Heart right ventricle (tissue), 16 donors: ENCODE results near the gene C9orf40. TPM values are rescaled to one million over a fixed set of nuclear protein-coding genes. Genes with fewer than 3 reads are reported as not detected.

Experiments
- ATAC-seq, 8 donors: fragments of 200-7000 bp; cut with Tn5 transposase; one replicate each; pipeline ENCODE4 v1.9.1; 2020; ENCODE audit warnings: mild to moderate bottlenecking in 8 of 8, moderate library complexity in 8 of 8, moderate number of reproducible peaks in 1 of 8
- DNase-seq, 2 donors: peaks; one replicate each; pipeline ENCODE4 v3.0.0-alpha.2; 2020
- H3K27ac ChIP-seq, 10 donors: fragments of 200-600 bp; sonication (generic) in 2 of 10; one replicate each; pipeline versions ENCODE4 v1.5.0 to v1.8.0; 2020 to 2022; ENCODE audit warnings: mild to moderate bottlenecking in 3 of 10
- H3K27me3 ChIP-seq, 7 donors: fragments of 200-600 bp; one replicate each; pipeline ENCODE4 v1.8.0; 2021 to 2022; ENCODE audit warnings: mild to moderate bottlenecking in 2 of 7
- H3K36me3 ChIP-seq, 9 donors: fragments of 200-600 bp; sonication (generic) in 1 of 9; one replicate each; pipeline versions ENCODE4 v1.5.0 to v1.8.0; 2020 to 2022; ENCODE audit warnings: mild to moderate bottlenecking in 2 of 9
- H3K4me1 ChIP-seq, 9 donors: fragments of 200-600 bp; sonication (generic) in 1 of 9; one replicate each; pipeline versions ENCODE4 v1.5.0 to v1.8.0; 2020 to 2022; ENCODE audit warnings: mild to moderate bottlenecking in 4 of 9
- H3K4me3 ChIP-seq, 10 donors: fragments of 200-600 bp; sonication (generic) in 2 of 10; one replicate each; pipeline versions ENCODE4 v1.5.0 to v1.8.0; 2020 to 2022; ENCODE audit warnings: mild to moderate bottlenecking in 7 of 10, moderate library complexity in 2 of 10
- H3K9me3 ChIP-seq, 11 donors: fragments of 200-600 bp in 10 of 11; sonication (generic) in 2 of 11; one replicate each; pipeline versions ENCODE4 v1.5.0 to v1.8.0; 2013 to 2022; ENCODE audit warnings: mild to moderate bottlenecking in 2 of 11, control low read depth in 1 of 11, moderate library complexity in 1 of 11
- WGBS, 2 donors: extraction: QIAGEN DNeasy Blood & Tissue Kit; methylation state at CpG; one replicate each; pipeline ENCODE4 v1.1.7; 2013; ENCODE audit warnings: inconsistent platforms in 1 of 2; 5-methylcytosine and 5-hydroxymethylcytosine counted together
- intact Hi-C, 10 donors: fragments of 100-400 bp; cut with DNase I; formaldehyde crosslinking; loops; one replicate each; pipeline versions ENCODE4 v1.11.1 to v1.14.2; 2022
- long read RNA-seq, 3 donors: library from polyadenylated mRNA; unstranded; transcript quantifications; one replicate each; pipeline ENCODE4 v2.0.0, GENCODE V29; 2020 to 2021
- polyA plus RNA-seq, 2 donors: library from polyadenylated mRNA; stranded (reverse); fragments of 200-250 nt; gene quantifications; one replicate each; pipeline ENCODE4 v1.2.3, GENCODE V29; 2013
- total RNA-seq, 10 donors: library from RNA; stranded (reverse); fragmentation: NEBNext Ultra II Directional in 3 of 10; extraction: Animal tissue kit (Norgen Biotek cat#: 25700) in 3 of 10; gene quantifications; one replicate each; pipeline versions ENCODE4 v1.2.1 to v1.2.4, GENCODE V29; 2021 to 2023
- TF ChIP-seq, protein P1 (sequence below), 9 donors: fragments of 200-600 bp; sonication (generic) in 2 of 9; IDR thresholded peaks; one replicate each; pipeline versions ENCODE4 v1.5.0 to v1.8.0; 2021 to 2022; ENCODE audit warnings: antibody characterized with exemption in 9 of 9, mild to moderate bottlenecking in 5 of 9, moderate library complexity in 1 of 9
- donor health status: Arrhythmogenic right ventricular cardiomyopathy.
- donor health status: ischemic (EF 13 %, LVEDD 7.1; RV severe dilation, severe dysfunction).
- donor health status: healthy with polysubstance abuse.
- donor health status: DM: no; HTN: yes; CAD: no.
- donor health status: DM: no; HTN: no; CAD: no.
- donor health status: ischemic (EF 25% LVEDD 6.9; RV normal size, moderate dysfunction).
- donor health status: ischemic (EF 25% LVEDD 5.7; RV mildly dilated, moderate dysfunction).
- donor health status: healthy.
- donor health status: DM: yes; HTN: yes; CAD: no.
- donor health status: Ischemic cardiomyopathy.
- donor health status: ischemic (EF 35%, LVEDD 5.7; RV mildly dilated, moderate dysfunction).
- donor health status: nonischemic (EF 11% LVEDD 7.7; RV severe dilation, severe dysfunction).
- donor health status: DM: yes; HTN: yes; CAD: no.
- donor health status: PGD.
- donor health status: ischemic (EF 29% LVEDD 5.4; RV normal size, mild dysfunction).
- donor health status: nonischemic (EF 23%, LVEDD 6.1; RV moderate dilation, normal function).

Gene C9orf40, protein sequence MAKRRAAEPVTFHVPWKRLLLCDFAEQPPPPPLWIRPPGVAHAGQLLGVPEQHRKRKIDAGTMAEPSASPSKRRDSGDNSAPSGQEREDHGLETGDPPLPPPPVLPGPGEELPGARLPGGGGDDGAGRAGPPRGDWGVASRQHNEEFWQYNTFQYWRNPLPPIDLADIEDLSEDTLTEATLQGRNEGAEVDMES
- total RNA-seq (1 to 10 TPM in 9 of 10 donors, under 1 TPM in 1; 0.96 to 2.9 (median 1.9) TPM), polyA plus RNA-seq (1 to 10 TPM; 1.7 to 2.0 TPM)
- long read RNA-seq, donor 1, transcript C9orf40-201 (2 exons, 2,327 nt) = major isoform, 7 of 9 reads
- long read RNA-seq, donor 1, partial matches to known transcripts = 0 of 9 reads
- long read RNA-seq, donor 1, other reads (novel, unspliced or antisense) = 2 of 9 reads
- long read RNA-seq, donor 2, partial matches to known transcripts = 0 of 2 reads
- long read RNA-seq, donor 2, other reads (novel, unspliced or antisense) = 2 of 2 reads
- long read RNA-seq, donor 3 = 0 reads

DNA sequence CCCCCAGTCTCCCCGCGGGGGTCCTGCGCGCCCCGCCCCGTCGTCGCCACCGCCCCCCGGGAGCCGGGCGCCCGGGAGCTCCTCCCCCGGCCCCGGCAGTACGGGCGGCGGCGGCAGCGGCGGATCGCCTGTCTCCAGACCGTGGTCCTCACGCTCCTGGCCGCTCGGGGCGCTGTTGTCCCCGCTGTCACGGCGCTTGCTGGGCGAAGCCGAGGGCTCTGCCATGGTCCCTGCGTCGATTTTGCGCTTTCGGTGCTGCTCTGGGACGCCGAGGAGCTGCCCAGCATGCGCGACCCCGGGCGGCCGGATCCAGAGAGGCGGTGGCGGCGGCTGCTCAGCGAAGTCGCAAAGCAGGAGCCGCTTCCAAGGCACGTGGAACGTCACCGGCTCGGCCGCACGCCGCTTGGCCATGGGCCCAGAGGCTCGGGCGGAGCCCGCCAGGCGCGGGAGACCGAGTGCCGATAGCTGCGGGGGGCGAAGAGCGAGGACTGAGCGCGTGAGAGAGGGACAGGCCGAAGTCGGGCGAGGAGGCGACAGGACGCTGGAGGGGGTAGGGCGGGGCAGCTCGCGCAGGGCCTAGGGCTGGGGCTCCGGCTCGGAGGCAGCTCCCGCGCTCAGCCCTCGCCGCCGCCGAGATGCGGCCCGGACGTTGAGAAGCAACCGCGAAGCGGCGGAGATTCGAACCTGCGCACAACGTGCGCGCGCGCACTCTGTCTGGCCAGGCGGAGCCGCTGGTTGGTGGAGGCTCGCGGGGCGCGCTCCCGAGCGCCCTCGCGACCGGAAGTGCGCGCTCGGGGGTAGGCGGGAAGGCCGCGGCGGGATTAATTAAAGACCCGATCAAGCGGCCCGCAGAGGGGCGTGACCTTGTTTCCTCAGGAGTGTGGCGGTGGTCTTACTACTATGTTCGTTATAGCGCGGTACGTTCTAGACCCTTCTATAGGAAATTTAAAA lies at the start of gene C9orf40:
Gene C9orf40 (minus strand): TSS at position 712 of the 951 bp plus-strand sequence. CDS start 301 bp downstream, at position 411.
- peak; percentile 91 to 93 for DNase-seq
- peaks cover 0 to 27% (median 17%) of the 10 kb centered on the region in 9 donors for H3K4me1 ChIP-seq
- H3K27me3 ChIP-seq = no peaks in the 10 kb centered on the region
- peaks cover 0 to 7% (median 0%) of the 10 kb centered on the region in 9 donors for H3K36me3 ChIP-seq
- peak within 1 kb of the TSS; percentile 60 to 98 (median 88) for H3K4me3 ChIP-seq
- 1% methylated on average over 104 to 125 of the region's 125 CpGs for WGBS, 2 donors
- peak; percentile 95 to 99 (median 98) for ATAC-seq
- H3K9me3 ChIP-seq = no peaks in the 10 kb centered on the region
- TF ChIP-seq, protein P1, sequence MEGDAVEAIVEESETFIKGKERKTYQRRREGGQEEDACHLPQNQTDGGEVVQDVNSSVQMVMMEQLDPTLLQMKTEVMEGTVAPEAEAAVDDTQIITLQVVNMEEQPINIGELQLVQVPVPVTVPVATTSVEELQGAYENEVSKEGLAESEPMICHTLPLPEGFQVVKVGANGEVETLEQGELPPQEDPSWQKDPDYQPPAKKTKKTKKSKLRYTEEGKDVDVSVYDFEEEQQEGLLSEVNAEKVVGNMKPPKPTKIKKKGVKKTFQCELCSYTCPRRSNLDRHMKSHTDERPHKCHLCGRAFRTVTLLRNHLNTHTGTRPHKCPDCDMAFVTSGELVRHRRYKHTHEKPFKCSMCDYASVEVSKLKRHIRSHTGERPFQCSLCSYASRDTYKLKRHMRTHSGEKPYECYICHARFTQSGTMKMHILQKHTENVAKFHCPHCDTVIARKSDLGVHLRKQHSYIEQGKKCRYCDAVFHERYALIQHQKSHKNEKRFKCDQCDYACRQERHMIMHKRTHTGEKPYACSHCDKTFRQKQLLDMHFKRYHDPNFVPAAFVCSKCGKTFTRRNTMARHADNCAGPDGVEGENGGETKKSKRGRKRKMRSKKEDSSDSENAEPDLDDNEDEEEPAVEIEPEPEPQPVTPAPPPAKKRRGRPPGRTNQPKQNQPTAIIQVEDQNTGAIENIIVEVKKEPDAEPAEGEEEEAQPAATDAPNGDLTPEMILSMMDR (IDR thresholded peaks at IDR 0.05) = peak; percentile 76 to 92 (median 86)
- H3K27ac ChIP-seq = peak within 1 kb of the TSS; percentile 85 to 99 (median 96)
- intact Hi-C loops = loop anchor here in 5 of 10 donors (2.0 to 10.0 kb wide), 6 partner anchors 50 to 176 kb away; partner anchors contain the start of genes NMRK1 (in 2 of the 5), OSTF1 (in 2 of the 5) and TRPM6 (in 1 of the 5)

DNA sequence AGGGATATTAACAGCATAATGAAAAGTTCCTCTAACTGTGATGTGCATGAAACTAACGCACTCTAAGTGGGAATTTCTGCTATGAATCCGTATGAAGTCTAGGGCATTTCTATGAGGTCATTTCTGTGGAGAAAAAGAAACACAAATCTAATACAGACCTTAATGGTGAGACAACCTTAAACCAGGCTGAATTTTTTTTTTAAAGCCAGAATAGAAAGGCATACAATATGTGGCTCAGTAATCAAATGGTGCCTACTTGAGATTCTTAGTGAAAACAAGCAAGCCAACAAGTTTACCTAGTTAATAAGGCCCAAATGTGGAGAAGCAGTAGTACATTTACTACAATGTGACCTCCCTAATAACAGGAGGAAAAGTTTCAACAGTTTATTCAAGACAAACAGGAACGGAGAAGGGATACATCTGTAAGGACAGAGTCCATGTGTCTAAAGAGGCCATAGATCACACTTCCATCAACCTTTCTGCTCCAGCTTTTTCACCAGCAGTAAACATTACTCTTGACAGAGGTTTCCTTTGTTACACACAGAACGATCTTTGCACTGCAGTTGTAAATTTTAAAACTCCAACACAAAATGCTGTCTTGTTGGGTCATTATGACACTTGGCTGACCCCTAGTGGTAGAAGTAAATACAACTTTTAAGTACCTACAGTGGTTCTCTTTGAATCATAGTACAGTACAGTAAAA lies 49.2 kb upstream of the C9orf40 start:
- Histone ChIP-seq H3K36me3 (peaks cover 0 to 12% (median 0%) of the 10 kb centered on the region in 9 donors), H3K27me3 (no peaks in the 10 kb centered on the region), H3K4me1 (peaks cover 0 to 7% (median 0%) of the 10 kb centered on the region in 9 donors), H3K4me3 (no peak overlapping the region), H3K9me3 (no peaks in the 10 kb centered on the region), H3K27ac (no peak overlapping the region)
- TF ChIP-seq, protein P1 (IDR thresholded peaks at IDR 0.05) = peak; percentile 52 to 88 (median 82)
- intact Hi-C loops = loop anchor here (1.0 to 10.0 kb wide), 10 partner anchors 47 to 228 kb away; partner anchors contain the start of gene C9orf40 (in 2 of the 10)
- DNase-seq (peak in 1 of 2 donors; percentile 34), ATAC-seq (peak in 7 of 8 donors; percentile 67 to 89 (median 83))
- 58 to 61% methylated on average over 4 of the region's 4 CpGs for WGBS, 2 donors

DNA sequence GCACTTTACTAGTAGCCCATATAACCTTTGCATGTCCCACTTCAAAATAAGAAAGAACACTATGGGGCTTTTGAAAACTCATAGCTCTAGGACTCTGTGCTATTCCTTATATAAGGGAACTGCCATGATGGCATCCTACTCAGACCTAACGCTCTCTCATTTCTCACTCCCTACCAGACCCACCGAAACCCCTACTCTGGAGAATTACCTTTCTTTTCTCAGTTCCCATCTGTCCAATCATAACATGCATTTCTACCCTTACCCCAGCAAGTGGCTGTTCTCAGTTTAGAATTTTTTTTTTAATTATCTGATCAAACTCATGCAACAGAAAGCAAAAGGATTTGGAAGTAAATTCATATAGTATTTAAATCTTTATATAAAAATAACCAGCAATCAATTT lies 48.1 kb upstream of the C9orf40 start:
- TF ChIP-seq, protein P1 (IDR thresholded peaks at IDR 0.05) = no peak
- Histone ChIP-seq H3K36me3 (peaks cover 0 to 20% (median 6%) of the 10 kb centered on the region in 9 donors), H3K9me3 (no peaks in the 10 kb centered on the region), H3K4me1 (peaks cover 0 to 7% (median 0%) of the 10 kb centered on the region in 9 donors), H3K4me3 (no peak overlapping the region), H3K27me3 (no peaks in the 10 kb centered on the region), H3K27ac (no peak overlapping the region)
- DNase-seq (no peak), ATAC-seq (no peak)
- WGBS, 2 donors = 90 to 99% methylated on average over 2 of the region's 2 CpGs
- intact Hi-C loops = loop anchor here in 8 of 10 donors (2.0 to 10.0 kb wide), 6 partner anchors 46 to 224 kb away; partner anchors contain the start of gene C9orf40 (in 2 of the 8)
